RWPE2 (cell line): ENCODE results near the gene ARPC1A.

Source experiments
- ATAC-seq: fragments of 200-7000 bp; cut with Tn5 transposase; 3 replicates; pipeline ENCODE4 v1.9.1; 2021; ENCODE audit warnings: low read depth
- DNase-seq: peaks from one replicate; pipeline ENCODE4 v3.0.0-alpha.2; 2020; ENCODE audit warnings: low spot score
- H3K27ac ChIP-seq: fragments of 450-650 bp; 2 replicates; pipeline ENCODE4 v1.5.1; 2017; ENCODE audit warnings: mild to moderate bottlenecking; ENCODE audit not compliant: poor library complexity, severe bottlenecking
- H3K27me3 ChIP-seq: fragments of 250-450 bp; sonication (Bioruptor Pico); 2 replicates; pipeline ENCODE4 v1.5.1; 2021; ENCODE audit warnings: mild to moderate bottlenecking, moderate library complexity; ENCODE audit not compliant: insufficient read depth, poor library complexity, severe bottlenecking
- H3K36me3 ChIP-seq: fragments of 250-450 bp; sonication (Bioruptor Pico); 2 replicates; pipeline ENCODE4 v1.5.1; 2020; ENCODE audit warnings: low read depth, mild to moderate bottlenecking, moderate library complexity
- H3K4me1 ChIP-seq: fragments of 250-450 bp; sonication (Bioruptor Pico); 2 replicates; pipeline ENCODE4 v1.5.1; 2021; ENCODE audit warnings: mild to moderate bottlenecking, moderate library complexity; ENCODE audit not compliant: insufficient read depth, poor library complexity, severe bottlenecking
- H3K4me3 ChIP-seq: fragments of 250-450 bp; sonication (Bioruptor Pico); 2 replicates; pipeline ENCODE4 v1.5.1; 2021; ENCODE audit warnings: mild to moderate bottlenecking, moderate library complexity; ENCODE audit not compliant: severe bottlenecking
- H3K9me3 ChIP-seq: fragments of 250-450 bp; sonication (Bioruptor Pico); 2 replicates; pipeline ENCODE4 v1.5.1; 2021; ENCODE audit warnings: mild to moderate bottlenecking, moderate library complexity; ENCODE audit not compliant: severe bottlenecking
- CTCF ChIP-seq: fragments of 450-650 bp; IDR thresholded peaks from one replicate; pipeline ENCODE4 v1.5.1; 2017; ENCODE audit warnings: mild to moderate bottlenecking, moderate library complexity; ENCODE audit not compliant: poor library complexity, severe bottlenecking

Gene ARPC1A

GRCh38 chr7:99290980-99291607, 34.6 kb upstream of the ARPC1A start:
- TF ChIP-seq CTCF = no peak
- H3K36me3 ChIP-seq = no peaks in the 10 kb centered on the region
- H3K4me3 ChIP-seq = no peak overlapping the region
- H3K27ac ChIP-seq = no peak overlapping the region
- ATAC-seq = no peak
- no peaks in the 10 kb centered on the region for H3K27me3 ChIP-seq
- DNase-seq = no peak
- no peaks in the 10 kb centered on the region for H3K9me3 ChIP-seq
- H3K4me1 ChIP-seq = no peaks in the 10 kb centered on the region

- DNase-seq (no peak), ATAC-seq (no peak)
- Histone ChIP-seq H3K4me1 (no peaks in the 10 kb centered on the region), H3K36me3 (no peaks in the 10 kb centered on the region), H3K27me3 (no peaks in the 10 kb centered on the region), H3K9me3 (no peaks in the 10 kb centered on the region), H3K4me3 (no peak overlapping the region), H3K27ac (no peak overlapping the region)
- TF ChIP-seq CTCF = no peak
Observed at GRCh38 chr7:99292127-99292526, 33.6 kb upstream of the ARPC1A start.

- Histone ChIP-seq H3K4me1 (no peaks in the 10 kb centered on the region), H3K36me3 (no peaks in the 10 kb centered on the region), H3K27me3 (no peaks in the 10 kb centered on the region), H3K4me3 (no peak overlapping the region), H3K27ac (no peak overlapping the region), H3K9me3 (no peaks in the 10 kb centered on the region)
- DNase-seq = no peak
- TF ChIP-seq CTCF = no peak
- no peak for ATAC-seq
Observed at GRCh38 chr7:99293167-99293566, 32.5 kb upstream of the ARPC1A start.

GRCh38 chr7:99293650-99294049, 32.0 kb upstream of the ARPC1A start:
- H3K4me3 ChIP-seq = no peak overlapping the region
- H3K36me3 ChIP-seq = no peaks in the 10 kb centered on the region
- ATAC-seq (no peak), DNase-seq (no peak)
- no peak for TF ChIP-seq CTCF
- H3K9me3 ChIP-seq = no peaks in the 10 kb centered on the region
- H3K27ac ChIP-seq = no peak overlapping the region
- H3K27me3 ChIP-seq = no peaks in the 10 kb centered on the region
- H3K4me1 ChIP-seq = no peaks in the 10 kb centered on the region

GRCh38 chr7:99296471-99296870, 29.2 kb upstream of the ARPC1A start:
- no peaks in the 10 kb centered on the region for H3K27me3 ChIP-seq
- no peak overlapping the region for H3K27ac ChIP-seq
- DNase-seq = no peak
- ATAC-seq = no peak
- no peak for TF ChIP-seq CTCF
- H3K4me3 ChIP-seq = no peak overlapping the region
- H3K4me1 ChIP-seq = no peaks in the 10 kb centered on the region
- no peaks in the 10 kb centered on the region for H3K36me3 ChIP-seq
- no peaks in the 10 kb centered on the region for H3K9me3 ChIP-seq
